ENCODE measurements around the gene TMEM62.

DNA sequence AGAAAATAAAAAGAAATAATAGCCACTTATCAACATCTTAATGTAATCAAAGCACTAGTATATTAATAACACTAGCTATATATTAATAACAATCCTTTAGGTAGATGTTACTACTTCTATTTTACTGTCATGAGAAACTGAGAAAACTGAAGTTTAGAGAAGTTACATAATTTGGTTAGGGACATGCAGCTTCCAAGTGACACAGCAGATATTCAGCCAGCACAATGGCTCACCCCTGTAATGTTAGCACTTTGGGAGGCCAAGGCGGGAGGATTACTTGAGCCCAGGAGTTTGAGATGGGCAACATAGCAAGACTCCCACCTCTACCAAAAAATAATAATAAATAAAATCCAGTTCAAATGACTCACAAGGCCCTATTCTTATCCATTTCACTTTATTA lies 25.6 kb upstream of the TMEM62 start:
- TF ChIP-seq, protein P1, sequence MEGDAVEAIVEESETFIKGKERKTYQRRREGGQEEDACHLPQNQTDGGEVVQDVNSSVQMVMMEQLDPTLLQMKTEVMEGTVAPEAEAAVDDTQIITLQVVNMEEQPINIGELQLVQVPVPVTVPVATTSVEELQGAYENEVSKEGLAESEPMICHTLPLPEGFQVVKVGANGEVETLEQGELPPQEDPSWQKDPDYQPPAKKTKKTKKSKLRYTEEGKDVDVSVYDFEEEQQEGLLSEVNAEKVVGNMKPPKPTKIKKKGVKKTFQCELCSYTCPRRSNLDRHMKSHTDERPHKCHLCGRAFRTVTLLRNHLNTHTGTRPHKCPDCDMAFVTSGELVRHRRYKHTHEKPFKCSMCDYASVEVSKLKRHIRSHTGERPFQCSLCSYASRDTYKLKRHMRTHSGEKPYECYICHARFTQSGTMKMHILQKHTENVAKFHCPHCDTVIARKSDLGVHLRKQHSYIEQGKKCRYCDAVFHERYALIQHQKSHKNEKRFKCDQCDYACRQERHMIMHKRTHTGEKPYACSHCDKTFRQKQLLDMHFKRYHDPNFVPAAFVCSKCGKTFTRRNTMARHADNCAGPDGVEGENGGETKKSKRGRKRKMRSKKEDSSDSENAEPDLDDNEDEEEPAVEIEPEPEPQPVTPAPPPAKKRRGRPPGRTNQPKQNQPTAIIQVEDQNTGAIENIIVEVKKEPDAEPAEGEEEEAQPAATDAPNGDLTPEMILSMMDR (IDR thresholded peaks at IDR 0.05) = no peak
- TF ChIP-seq POLR2A (IDR thresholded peaks at IDR 0.05) = no peak

Measured in body of pancreas (tissue), 4 donors.